ENCODE results near the gene SOX6.
"Not testable (repeated sequence)": the region's sequence is repeated elsewhere in the genome, so short reads cannot be mapped to it uniquely, and the experiment has no call there.

SOX6 gene

DNA sequence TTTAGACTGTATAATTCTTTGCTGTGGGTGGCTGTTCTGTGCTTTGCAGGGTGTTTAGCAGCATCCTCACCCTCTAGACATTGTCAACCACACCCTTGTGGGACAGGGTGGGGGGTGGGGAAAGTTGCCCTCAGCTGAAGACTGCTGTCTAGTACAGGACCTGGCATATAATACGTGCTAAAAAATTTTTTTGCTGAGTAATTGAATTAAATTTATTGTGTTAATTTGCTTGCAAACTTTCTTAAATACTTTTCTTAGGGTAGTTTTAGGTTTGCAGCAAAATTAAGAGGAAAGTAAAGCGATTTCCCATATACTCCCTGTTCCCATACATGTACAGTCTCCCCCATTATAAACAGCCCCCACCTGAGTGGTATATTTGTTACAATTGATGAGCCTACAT lies 268.5 kb downstream of the SOX6 start:
- no peak for DNase-seq

DNA sequence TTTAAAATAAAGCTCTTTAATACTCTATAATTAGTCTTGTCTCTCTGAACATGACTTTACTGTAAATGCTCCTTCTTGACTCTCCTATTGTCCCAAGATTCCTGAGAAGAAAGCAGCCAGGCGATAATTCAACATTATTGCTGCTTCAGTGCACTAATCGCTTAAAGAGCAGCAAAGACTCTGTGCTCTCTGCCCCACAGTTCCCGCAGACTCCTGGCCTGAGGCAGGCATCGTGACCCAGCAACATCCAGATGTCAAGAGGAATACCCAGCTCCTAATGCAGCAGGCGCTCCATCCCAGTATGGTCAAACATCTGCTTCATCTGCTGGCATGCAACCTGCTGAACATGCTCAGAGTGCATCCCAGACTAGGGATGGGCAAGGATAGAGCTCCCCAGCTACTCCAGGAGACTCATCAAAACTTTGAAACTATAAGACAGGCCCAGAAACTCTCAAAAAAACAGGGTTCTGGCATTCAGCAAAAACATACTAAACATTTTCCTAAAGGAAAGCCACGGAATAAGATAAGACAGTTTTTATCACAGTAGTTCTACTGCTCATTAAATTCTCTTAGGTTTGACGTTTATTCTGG lies 270.0 kb downstream of the SOX6 start:
- DNase-seq: no peak

DNA sequence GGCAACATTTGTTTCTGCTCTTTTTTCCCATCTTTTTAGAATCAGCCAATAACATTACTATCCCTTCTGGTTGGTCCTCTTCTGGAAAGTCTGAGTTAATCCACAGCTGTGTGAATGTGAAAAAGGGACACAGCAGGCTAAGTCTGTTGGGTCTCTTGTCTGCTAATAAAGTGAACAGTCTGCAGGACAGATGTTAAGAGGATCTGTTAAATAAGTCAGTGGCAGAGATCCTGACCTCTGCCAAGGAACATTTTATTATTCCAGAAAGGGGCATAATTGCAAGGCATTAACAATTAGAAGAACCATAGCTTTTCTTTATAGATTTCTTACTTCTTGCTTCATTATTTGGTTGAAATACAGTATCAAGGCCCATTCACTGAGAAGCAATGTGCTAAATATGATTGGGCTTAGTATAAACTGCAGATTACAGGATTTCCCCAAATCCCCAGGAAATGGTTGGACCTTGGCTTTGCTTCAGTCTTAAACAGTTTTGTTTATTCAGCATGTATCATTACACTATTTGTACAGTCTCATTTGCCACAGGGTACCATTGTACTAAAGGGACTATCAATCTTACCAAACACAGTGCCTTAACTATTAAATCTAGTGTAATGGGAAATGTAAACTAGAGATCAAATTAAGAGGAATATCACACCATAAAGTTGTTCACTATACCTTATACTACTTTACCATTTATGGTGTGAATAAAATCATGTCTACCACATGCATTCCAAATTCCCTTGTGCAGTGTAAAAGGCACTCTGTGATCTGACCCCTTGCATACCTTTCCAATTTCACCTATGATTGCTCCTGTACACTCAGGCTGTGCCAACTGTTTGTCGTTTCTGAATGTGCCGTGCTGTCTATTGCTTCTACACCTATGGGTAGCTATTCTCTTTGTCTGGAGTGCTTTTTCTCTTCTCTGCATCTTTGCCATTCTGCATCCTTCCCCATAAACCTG lies 274.0 kb downstream of the SOX6 start:
- DNase-seq: no peak

DNA sequence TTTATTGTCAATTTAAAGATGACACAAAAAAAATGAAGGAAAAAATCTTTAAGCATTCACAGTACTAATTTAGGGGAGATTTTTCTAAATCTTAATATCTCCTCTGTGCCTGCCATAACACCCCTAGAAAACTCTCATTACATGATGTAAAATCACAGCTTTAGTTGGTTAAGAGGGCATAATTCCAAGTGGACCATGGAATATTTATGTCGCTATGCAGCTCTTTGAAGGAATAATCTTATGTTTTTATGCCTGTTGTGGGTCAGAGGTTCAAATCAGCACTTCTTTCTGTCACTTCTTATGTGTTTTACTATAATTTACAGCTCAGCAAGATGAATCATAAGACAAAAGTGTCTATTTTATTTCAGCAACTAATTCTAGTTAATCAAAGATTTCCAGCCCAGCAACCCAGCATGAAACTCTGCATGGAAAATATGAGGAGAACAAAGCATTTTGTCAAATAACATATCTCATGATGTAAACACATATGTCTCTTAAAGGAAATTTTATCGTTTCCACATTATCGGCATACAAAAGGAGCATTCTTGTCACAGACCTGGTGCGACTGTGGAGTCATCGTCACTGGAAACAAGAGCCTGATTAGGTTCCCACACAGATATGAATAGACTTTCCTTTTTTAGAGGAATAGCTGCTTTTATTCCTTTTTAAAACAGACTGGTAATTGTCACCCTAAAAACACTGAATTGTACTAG lies 274.8 kb downstream of the SOX6 start:
- no peak for DNase-seq

DNA sequence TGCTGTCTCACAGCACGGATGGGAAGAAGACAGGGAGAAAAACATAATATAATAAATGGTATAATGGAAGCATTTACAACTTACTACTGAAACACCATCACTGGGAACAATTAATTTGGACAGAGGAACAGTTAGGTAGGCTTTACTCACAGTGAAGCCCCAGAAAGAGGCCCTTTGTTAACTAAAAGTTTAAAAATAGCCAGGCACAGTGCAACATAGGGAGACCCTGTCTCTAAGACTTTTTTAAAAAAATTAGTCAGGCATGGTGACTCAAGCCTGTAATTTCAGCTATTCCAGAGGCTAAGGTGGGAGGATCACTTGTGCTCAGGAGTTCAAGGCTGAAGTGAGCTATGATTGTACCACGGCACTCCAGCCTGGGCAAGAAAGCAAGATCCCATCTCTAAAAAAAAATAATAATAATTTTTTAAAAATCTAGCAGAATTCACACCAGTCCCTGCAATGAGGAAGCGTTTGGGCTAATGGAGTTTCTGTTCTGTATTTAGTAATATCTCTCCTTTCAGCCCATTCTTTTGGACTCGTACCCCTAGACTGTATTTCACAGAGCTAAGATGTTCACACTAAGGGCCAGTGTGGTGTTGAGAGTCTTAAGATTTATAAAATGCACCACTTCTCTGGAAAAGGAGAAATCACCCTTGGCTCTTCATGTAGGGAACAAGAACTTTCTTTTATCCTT lies 275.5 kb downstream of the SOX6 start:
- DNase-seq: no peak

DNA sequence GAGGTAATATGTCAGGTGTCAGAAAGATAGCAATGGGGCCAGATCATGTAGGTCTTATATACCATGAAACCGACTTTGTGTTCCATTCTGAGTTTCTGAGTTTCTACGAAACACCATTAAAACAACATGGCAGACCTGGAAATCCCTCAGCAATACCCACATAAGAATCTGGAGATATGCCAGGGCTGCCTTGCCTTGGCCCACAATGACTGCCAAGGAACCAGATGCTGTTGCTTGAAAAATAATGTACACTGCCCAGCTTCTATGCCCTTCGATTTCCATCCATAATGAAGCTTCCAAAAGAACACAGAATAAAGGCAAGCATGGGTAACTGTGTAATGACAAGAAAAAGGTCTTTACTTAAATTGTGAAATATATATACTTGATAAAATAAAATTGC lies 277.4 kb downstream of the SOX6 start:
- no peak for DNase-seq

DNA sequence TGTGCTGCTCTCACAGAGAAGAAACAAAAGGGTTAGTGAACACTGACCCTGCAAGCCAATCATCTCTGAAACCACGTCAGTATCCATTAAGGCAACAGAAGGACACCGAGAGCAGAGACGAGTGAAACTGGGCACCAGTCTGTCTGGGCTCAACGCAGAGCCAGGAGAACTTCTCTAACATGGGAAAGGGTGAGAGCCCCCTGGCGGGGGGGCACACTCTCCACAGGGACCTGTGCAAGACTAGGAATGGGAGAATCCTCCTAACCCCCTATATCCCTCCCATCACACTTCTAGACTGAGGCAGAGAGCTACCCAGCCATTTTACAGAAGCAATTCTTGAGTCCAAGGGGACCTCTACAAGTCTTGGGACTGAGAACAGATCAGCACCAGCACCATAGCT lies 285.8 kb downstream of the SOX6 start:
- no peak for DNase-seq

DNA sequence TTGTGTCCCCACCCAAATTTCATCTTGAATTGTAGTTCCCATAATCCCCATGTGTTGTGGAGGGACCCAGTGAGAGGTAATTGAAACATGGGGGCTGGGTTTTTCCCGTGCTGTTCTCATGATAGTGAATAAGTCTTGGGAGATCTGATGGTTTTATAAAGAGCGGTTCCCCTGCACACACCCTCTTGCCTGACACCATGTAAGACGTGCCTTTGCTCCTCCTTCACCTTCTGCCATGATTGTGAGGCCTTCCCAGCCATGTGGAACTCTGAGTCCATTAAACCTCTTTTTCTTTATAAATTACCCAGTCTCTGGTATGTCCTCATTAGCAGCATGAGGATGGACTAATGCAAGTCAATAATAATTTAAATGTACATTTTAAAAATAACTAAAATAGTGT lies 289.1 kb downstream of the SOX6 start:
- not testable (repeated sequence) for DNase-seq

DNA sequence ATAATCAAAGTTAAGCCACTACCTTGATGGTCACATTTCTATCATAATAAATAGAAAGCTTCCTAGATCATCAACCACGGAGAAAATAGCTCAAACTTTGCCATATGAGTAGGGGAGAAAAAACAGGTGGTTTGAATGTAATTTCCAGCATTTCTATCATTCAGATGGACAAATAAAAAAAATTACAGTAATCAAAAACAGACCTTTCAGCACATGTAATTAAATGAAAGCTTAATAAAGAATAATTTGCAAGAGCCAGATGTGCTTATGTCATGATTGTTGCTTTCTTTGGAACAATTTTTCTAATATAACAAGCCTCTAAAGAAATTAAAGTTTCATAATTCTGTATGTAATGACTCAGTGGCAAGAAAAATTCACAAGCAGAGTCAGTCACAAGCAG lies 297.0 kb downstream of the SOX6 start:
- no peak for DNase-seq

DNA sequence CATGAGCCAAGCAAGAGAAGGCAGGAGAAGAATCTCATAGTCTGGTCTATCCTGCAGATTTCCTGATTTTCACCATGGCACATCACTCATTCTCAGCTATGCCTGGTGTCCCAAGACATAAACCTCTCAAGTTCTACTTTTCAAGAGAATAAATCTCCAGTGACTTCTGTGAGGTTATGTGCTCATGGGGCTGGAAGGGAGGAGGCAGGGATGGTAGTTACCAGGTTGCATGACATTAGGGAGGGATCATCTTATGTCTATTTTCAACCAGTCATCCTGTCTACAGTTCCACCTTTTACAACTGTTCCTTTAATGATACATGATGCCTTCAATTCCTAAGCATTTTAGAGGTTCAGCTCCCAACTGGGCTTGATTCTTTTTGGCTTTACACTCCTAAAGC lies 297.7 kb downstream of the SOX6 start:
- no peak for DNase-seq

DNA sequence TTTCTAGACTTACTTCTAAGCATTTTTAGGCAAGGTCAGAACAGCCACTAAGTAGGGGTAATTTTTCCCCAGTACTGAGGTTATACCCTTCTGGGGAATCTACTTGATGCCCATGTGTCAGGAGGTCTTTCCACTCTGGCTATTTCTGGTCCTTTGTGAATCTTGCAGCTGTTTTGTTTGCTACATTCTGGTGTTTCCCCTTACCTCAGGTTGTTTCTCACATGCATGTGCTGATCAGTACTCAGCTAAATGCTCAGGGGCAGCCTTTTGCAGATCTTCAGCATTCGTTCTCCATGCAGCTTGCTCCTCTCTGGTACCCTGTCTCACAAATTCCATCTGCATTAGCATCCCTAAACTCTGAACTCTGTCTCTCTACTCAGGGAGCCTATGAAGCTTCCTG lies 303.6 kb downstream of the SOX6 start:
- no peak for DNase-seq

DNA sequence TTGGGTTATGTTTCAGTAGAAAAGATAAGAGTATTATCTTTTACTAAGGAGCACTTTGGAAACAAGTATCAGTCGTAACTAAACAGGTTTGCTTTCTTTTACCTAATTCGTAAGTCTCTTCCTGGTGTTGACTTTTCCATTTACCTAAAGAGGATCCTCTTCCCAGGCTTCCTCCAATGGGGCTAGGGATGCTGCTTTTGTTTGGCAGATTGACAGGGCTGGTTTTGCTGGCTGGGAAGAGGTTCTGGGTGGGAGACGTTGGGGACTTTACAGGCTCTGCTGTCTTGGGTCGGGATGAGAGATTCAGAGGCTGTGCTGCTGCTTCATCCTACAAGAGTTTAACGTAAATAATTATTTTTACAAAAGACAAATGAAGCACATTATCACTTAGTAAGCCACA lies 306.7 kb downstream of the SOX6 start:
- no peak for DNase-seq

DNA sequence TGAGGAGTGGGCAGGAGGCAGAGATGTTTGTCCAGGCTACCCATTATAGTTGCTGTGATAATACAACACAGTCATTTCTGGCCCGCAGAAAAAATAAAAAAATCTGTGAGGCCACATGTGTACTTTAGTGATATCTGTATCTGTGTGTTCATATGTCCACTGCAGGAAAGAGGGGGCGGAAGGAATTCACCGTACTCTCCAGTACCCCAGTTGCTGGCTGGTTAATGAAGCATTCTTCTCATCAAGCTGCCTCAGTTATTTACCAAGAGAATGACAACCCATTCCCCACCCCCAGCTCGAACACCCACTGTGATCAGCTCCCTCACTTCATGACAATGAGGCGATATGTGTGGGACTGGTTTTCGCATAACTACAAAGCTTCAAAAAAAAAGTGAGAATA lies 309.3 kb downstream of the SOX6 start:
- DNase-seq: no peak

DNA sequence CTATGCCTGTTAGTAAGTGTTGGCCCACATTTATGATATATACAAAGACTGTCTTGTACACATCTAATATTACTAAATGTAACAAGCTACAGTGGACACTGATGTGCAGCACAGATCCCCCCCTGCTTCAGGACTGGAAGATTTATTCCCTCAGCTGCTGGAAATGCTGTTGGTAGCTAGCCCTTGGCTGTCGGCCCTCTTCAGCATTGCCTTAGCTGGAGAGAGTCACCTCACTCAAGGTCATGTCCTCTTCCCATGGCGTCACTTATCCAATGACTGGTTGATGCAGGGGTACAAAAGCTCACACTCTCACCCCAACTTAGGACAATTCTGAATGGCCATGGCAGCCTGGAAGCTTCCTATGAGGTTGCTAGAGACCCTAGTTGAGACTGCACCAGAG lies 312.7 kb downstream of the SOX6 start:
- DNase-seq: no peak

DNA sequence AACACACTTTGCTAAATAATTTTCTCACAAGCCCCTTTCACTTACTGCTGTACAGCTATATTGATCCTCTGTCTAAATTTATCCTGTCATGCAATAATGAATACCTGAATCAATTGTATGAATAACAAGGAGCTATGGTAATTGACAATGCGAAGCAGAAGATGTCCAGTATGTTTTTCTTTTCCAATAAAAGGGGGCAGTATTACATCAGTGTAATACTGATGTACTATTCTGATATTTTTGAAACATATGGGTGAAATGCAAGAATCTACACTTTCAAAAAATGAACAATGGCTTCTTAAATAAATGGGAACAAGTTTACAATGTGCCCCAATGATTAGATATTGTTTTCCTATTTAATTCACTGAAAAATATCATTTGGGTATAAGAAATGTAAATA lies 315.1 kb downstream of the SOX6 start:
- DNase-seq: no peak

DNA sequence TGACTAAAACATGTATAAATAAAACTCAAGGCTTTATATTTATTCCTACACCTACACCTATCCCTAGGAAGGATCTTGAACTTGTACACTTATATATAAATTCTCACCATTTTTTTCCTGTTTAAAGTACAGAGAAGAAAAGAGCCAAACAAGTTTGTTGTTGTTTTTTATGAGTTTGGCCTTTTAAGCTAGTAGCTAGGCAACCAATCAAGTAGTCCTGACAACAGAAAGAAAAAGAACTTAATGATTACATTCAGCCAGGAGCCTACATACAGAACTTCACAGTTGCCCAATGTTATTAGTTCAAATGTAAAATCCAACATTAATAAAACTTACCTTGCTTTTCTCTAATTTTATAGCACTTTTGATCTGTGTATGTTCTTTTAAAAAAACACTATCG lies 316.2 kb downstream of the SOX6 start:
- DNase-seq: no peak

DNA sequence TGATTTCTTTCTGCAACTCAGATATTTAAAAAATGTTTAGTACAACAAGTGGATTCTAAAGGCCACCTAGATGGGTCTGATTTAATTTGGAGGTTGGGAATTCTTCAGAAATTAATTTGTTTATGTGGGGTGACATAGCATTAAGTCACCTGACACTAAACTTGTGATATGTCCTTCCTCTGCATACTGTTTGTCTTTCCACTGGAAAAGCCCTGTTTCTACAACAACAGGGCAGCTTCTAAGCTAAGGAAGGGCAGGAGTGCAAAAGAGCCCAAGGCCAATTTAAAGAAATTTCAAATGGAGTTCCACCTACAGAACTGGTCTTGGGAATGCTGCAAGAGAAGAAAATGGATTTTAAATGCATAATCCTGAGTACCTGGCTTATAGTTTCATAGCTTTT lies 319.2 kb downstream of the SOX6 start:
- DNase-seq: no peak

DNA sequence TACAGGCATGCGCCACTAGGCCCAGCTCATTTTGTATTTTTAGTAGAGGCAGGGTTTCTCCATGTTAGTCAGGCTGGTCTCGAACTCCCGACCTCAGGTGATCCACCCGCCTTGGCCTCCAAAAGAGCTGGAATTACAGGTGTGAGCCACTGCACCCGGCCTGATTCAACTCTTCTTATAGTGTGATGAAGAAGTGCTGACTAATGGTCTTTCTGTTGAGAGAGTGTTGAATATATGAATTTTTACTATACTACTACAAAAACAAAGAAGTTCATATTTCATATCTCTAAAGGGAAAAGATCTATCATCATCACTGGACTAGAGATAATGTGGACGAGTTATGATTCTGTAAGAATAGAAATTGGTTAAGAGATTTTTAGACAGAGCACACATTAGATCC lies 320.1 kb downstream of the SOX6 start:
- DNase-seq: no peak

DNA sequence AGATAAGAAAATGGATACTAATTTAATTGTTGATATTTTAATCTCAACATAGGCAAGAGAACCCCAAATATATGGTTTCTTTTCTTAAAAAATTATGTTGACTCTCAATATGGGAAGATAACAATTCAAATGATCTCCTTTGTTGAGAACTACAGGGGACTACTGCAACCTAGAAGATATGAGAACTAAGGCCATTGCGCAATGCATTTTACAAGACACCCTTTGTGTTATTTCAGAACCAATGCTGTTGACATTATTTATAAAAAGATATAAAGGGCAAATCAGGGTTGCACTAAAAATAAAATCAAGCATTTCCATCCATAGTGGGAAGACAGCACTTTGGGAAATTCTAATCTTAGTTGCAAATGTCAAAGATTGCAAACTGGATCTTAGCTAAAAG lies 322.3 kb downstream of the SOX6 start:
- no peak for DNase-seq

DNA sequence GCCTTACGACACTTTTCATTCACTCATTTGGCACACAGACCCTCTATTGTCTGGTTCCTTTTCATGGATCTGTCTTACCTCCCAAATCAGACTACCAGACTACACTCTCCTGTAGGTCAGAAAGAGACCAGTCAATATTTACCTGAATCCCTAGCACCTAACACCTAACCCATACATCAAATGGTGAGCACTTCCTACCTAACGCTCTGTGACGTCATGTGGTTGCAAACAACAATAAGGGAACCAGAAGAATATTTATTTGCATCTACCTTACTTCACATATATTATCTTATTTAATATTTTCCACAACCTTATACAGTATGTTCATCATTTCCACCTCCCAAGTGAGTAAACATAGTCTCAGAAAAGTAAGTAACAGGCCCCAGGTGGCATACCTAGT lies 323.4 kb downstream of the SOX6 start:
- no peak for DNase-seq

DNA sequence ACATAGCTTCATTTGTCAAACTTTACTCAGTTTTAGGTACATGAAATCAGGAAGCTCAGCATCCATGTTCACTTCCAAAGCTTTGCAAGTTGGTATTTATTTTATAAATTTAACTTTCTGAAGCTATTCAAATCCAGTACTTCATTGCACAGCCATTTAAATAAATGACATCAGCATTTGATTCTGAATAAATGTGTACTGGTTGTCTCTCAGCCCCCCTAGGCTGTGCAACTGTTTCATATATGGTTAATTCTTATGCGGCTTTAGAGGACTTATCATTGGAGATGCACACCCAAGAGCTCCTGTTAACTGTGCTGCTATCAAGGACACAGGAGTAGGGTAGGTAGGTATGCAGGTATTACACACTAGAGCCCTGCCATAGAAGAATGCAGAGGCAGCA lies 325.1 kb downstream of the SOX6 start:
- no peak for DNase-seq

DNA sequence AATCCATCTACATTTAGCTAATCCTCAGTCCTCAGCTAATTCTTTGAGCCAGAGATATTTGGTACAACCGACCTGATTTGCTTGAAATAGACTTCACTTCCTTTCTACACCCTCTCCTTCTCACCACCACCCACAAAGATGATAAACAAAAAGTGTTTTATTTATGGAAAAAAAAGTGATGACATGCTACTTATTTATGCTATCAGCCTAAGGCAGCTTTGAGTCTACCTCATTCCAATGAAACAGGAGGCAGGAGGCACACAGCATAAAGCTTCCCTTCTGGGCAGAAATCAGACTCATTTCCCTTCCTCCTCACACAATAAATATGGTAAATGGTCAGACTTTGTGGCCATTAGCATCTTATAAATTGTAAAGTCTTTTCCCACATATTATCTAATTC lies 325.7 kb downstream of the SOX6 start:
- DNase-seq: no peak

DNA sequence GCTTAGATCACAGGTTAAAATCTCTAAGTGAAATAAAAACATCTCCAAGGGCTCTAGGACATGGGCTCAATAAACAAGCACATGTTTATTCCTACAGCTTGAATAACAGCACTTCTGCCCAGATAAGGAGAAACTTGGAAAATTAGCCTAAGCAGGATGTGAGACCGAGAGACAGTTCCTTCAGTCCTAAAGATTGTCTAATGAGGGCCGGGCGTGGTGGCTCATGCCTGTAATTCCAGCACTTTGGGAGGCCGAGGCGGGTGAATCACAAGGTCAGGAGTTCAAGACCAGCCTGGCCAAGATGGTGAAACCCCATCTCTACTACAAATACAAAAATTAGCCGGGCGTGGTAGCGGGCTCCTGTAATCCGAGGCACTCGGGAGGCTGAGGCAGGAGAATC lies 327.2 kb downstream of the SOX6 start:
- not testable (repeated sequence) for DNase-seq

All from activated T-cell treated with anti-CD3 and anti-CD28 coated beads, Interleukin-2, amount 50 U/mL, for 48 hours (primary cell).